GM18870 (cell line): ENCODE measurements around the gene C22orf15.

ENCODE experiments used
- ATAC-seq: cut with Tn5 transposase; IDR thresholded peaks from one replicate; pipeline ENCODE4 v1.9.1; 2021; ENCODE audit warnings: moderate library complexity; ENCODE audit not compliant: unreplicated experiment

C22orf15 gene

DNA sequence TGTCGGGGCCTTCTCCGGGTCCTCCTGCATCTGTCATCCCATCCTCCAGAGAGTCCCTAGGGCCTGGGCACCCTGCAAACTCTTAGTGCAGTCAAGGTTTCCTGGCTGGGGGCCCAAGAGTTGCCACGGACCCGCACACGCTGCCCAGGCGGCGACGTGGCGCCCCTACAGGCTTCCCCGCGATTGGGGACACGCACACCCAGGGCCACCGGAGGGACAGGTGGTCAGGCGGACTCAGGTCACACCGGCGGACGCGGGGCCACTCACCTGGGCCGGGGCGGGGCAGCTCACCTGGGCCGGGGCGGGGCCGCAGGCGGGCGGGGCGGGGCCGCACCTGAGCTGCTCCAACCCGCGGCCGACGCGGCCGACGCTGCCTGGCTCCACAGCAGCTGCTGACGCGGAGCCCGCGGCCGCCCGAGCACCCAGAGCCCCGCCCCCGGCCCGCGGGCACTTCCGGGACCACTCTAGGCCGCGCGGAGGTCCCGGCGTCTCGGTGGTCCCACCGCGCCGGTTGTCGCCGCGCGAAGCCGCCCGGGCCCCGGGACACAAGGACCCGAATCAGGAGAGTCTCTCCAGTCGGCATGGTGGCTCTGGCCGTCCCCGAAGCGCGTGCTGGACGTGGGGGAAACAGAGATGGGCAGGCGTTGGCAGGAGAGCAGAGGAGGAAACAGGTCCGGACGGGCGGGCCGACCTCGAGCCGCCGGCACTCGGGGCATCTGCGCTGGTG is 11.9 kb upstream of the C22orf15 start, which contains the start of gene ZNF70:
ZNF70 (minus strand) TSS at position 399 of the 727 bp plus-strand sequence. CDS start 5,972 bp downstream, outside the sequence.
- ATAC-seq, result no peak

DNA sequence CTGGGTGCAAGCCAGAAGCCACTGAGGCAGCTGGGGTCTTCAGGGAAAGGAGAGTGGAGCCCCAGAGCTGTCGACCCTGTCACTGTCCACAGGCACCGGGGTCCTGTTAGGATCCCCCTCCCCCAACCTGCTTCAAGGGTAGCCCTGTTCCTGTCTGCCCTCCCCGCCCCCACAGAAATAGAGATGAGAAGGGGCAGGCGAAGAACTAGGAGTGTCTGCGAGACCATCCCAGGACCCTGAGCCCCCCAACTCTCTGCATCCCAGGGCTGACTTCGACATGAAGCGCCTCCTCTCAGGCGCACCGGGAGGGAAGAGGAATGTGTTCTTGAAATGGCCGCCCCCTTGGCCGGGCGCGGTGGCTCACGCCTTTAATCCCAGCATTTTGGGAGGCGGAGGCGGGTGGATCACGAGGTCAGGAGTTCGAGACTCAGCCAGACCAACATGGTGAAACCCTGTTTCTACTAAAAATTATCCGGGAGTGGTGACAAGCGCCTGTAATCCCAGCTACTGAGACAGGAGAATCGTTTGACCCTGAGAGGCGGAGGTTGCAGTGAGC is 11.3 kb upstream of the C22orf15 start:
- ATAC-seq, result no peak

DNA sequence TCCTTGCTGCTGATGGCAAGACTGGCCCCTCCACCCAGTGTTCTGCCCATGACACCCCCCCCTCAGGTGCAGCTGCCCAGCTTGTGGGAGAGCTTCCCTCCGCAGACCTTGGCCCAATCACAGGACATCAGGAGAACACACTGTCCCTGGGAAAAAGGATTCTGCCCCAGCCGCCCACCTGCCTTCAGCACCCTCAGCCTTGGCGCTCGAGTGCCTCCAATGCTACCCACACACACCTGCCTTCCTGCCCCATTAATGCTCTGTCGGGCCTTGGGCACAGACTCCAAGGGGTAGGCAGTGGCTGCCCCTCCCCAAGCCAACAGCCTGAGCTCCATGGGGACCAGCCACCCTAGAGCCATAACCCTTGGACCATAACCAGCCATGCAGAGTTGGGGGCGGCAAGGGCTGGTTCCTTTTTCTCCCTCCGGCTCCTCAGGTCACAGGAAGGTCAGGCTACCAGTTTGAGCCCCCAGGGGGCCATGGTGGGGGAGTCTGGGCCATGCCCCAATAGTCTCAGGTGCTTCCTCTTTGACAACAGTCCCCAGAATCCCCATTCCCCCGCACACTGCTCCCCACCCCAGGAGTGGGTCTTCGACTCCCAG is 10.6 kb upstream of the C22orf15 start:
- ATAC-seq, result no peak

DNA sequence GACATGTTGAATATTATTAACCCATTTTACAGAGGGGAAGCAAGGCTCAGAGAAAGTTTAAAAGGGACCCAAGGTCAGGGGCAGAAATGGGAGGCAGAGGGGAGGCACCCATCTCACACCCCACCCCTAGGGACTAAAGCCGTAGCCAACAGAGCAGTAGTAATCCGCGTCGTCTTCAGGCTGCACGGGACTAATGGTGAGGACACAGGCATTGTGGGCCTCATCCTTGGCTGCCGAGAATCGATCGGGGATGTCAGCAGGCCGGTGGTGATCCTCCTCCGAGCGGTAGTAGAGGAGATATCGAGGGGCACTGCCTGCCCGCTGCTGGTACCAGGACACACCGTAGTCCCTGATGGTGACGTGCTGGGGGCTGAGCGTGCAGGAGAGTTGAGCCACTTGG is 10.0 kb upstream of the C22orf15 start:
- no peak for ATAC-seq

DNA sequence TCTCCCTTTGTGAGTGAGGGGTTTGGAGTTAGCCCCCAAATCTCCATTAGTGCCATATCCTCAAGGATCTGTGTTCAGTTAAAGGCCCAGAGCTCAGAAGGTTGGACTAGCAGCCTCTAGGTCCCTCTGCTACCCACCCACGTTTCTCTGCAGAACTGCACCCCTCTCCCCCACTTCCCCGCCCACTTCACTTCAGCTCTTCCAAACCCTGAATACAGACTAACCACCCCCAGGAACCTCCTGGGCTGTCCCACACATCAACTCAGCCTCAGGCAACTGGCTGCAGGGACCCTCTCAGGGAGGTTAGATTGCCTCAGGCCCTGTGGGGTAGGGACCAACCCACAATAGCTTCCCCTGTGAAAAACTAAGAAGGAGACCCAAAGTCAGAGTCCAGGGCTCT is 9.4 kb upstream of the C22orf15 start:
- no peak for ATAC-seq

DNA sequence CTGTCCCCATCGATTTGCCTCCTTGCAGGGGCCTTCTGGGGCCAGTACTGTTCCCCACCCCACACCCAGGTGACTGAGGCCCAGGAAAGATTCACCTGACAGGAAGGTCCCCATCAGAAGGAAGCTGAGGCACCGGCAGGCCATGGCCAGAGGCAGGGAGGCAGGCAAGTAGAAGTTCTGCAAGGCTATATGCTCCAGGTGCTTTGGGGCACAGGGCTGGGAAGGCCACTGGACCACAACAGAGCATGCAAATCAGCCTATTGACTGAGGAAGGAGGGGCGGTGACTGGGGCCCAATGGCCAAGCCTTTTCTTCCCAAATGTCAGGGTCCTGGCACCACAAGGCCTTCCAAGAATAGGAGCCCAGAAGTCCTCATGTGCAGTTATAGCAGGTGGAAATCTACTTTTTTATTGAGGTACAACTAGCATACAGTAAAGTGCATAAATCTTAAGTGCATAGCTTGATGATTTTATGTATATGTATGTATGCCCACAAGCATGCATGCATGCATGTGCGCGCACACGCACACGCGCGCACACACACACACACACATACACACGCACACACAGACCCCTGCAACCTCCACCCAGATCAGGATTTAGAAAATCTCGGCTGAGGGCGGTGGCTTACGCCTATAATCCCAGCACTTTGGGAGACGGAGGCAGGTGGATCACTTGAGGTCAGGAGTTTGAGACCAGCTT is 8.4 kb upstream of the C22orf15 start, which contains the start of gene VPREB3:
VPREB3 (minus strand) TSS at position 206 of the 700 bp plus-strand sequence; CDS start at position 144, 62 bp downstream.
- ATAC-seq, result no peak

DNA sequence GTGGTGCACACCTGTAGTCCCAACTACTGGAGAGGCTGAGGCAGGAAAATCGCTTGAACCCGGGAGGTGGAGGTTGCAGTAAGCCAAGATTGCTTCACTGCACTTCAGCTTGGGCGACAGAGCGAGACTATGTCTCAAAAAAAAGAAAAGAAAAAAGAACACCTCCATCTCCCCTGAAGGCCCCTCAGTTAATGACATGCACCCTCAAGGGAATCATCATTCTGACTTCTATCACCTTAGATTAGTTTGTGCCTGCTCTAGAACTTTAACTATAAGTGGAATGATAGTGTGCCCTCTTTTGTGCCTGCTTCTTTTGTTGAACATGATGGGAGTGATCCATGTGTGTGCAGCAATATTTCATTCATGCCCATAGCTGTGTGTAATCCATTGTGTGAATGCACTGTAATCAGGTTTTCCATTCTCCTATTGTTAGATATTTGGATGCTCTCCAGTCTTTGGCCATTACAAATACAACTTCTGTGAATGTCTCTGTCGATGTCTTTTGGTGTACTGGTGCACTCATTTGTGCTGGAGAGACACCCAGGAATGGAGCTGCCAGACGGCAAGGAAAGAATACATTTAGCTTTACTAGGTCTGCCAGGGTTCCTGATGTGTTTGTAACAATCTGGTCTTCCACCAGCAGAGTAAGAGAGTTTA is 7.7 kb upstream of the C22orf15 start:
- ATAC-seq, result no peak

DNA sequence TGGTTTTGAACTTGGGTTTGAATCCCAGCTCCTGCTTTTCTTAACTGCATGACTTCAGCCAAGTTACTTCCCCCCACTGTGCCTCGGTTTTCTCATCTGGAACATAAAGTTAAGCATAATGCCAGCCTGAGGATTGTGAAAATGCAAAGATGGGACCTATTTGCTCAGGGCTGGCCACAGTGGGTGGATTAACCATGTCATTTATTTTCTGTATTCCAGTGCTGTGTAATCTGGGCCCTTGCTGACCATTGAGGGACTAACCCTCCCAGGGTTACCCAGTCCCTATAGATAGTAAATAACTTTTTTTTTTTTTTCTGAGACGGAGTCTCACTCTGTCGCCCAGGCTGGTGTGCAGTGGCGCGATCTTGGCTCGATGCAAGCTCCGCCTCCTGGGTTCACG is 7.1 kb upstream of the C22orf15 start:
- ATAC-seq, result no peak

DNA sequence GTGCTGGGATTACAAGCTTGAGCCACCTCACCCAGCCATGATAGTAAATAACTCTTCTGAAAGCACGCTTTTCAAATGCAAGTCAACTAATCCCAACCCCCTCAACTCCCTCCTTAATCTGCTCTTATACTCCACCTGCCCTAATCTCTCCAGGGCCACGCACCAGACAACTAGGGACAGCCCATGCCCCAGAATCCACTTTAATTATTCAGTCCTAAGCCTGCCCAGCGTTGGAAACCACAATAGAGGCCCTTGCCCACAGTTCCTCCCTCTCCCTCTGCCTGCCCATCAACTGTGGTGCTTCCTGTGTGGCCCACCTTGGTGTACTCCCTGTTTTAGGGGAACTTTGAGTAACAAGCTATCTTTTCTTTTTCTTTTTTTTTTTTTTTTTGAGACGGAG is 5.9 kb upstream of the C22orf15 start:
- ATAC-seq, result no peak

DNA sequence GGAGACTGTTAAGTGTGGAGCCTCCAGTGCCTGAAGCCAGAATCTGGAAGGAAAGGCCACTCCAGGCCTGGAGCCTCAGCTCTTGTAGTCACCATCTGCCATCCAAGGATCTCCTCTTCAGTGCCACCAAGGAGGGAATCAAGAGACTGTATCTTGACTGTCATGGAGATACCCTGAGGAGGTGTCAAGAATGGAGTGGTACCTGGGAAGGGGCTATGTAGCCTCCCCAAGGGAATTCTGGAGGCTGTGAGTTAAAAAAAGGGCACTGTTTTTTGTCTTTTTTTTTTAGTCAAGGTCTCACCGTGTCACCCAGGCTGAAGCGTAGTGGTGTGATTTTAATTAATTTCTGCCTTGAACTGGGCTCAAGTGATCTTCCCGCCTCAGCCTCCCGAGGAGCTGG is 3.2 kb upstream of the C22orf15 start:
- ATAC-seq, result no peak

DNA sequence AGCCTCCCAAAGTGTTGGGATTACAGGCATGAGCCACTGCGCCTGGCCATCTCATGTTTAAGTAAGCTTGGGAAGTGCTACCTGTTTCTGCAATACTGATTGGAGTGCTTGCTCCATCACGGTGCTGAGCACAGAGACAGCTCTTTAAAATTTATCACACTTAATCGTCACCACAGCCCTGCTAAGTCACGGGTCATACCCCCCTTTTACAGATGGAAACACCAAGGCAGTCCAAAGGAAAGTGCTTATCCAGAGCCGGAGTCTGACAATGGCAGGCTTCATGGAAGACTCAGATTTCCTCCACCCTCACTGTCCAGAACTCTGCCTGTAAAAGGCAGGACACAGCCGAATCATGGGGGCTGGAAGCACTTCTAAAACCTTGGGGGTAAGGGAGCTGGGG is 2.7 kb upstream of the C22orf15 start:
- ATAC-seq, result no peak

DNA sequence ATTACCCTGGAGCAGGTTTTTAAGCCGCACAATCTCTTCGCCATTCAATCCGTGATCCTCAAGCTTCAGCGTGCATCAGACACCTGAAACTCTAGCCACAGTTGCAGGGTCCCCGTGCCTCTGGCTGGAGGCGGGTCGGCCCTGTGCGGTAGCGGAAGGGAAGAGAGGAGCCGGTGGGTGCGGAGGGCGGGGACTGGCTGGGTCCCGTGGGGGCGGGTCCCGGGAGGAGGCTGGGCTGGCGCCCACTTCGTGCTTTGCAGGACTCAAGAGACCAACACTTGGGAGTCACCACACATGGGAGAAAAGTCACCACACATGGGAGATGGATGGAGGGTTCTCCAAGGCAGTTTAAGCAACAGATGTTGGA is 772 bp downstream of the C22orf15 start:
- ATAC-seq, result no peak

DNA sequence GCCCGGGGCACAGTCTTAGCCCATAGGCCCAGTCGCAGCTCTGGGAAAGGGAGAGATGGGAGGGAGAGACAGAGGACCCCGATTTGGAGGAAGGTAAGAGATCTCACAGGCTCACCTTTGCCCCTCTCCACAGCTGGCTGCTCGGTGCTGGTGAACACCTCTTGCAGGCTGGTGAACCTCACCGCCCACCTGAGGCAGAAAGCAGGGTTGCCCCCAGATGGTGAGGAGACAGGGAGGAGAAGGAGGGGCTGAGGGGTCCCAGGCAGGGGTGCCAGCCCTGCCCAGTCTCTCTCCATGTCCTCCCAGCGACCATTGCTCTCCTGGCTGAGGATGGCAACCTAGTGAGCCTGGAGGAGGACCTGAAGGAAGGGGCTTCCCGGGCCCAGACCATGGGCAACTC is 1.2 kb downstream of the C22orf15 start:
- ATAC-seq, result no peak

DNA sequence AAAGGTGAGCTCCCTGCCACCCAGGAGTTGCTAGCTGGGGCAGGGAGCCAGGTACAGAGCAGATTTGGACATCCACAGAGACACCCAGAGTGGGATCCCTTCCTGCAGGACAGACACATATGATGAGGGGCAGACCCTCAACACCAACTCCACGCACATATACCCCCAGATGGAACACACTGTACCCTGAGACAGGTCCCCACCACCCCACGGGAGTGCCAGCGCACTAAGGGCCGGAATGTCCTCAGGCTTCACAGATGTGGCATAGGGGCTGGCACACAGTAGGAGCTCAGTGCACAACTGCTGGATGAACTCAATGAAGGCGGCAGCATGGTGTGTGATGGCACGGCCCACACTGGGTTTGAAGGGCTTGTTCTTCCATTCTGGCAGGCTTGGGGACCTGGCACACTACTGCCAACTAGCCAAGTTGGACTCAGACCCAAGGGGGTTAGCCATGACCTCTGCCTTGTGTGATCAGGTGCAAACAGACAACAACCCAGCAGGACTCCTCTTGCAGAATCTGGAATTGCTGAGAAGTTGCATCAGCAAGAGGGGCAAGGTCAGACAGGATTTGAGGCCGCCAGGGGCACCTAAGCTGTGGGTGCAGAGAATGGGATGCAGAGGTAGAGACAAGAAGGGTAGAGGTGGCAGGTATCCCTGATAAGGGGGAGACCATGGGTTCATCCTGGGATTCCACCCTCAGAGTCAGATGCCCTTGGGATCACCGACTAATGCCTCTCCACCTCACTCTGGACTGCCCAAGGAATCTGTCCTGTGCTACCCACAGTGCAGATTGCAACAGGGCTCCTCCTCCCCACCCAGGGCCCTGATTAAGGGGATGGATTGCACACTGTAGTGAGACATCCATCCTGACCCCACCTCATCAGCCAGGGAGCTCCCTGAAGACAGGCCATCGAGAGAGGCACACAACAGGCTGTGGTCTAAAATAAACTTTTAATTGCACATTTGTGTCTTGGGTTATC is 2.4 kb downstream of the C22orf15 start:
- ATAC-seq, result no peak

DNA sequence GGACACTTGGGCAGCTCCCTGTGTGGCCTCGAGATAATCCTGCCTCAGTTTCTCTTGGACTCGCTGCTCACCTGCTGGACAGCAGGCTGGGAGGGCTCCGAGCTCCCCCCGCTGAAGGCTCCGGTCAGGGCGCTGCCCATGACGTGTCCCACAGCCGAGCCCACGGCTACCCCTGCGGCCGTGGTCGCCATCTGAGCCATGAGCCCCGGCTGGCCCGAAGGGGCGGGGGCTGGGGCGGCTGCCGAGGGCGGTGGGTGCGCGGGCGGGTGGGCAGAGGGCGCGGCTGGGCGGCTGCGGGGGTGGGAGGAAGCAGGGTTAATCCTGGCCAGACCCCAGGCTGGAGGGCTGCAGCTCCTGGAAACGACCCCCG is 4.5 kb downstream of the C22orf15 start:
- no peak for ATAC-seq

DNA sequence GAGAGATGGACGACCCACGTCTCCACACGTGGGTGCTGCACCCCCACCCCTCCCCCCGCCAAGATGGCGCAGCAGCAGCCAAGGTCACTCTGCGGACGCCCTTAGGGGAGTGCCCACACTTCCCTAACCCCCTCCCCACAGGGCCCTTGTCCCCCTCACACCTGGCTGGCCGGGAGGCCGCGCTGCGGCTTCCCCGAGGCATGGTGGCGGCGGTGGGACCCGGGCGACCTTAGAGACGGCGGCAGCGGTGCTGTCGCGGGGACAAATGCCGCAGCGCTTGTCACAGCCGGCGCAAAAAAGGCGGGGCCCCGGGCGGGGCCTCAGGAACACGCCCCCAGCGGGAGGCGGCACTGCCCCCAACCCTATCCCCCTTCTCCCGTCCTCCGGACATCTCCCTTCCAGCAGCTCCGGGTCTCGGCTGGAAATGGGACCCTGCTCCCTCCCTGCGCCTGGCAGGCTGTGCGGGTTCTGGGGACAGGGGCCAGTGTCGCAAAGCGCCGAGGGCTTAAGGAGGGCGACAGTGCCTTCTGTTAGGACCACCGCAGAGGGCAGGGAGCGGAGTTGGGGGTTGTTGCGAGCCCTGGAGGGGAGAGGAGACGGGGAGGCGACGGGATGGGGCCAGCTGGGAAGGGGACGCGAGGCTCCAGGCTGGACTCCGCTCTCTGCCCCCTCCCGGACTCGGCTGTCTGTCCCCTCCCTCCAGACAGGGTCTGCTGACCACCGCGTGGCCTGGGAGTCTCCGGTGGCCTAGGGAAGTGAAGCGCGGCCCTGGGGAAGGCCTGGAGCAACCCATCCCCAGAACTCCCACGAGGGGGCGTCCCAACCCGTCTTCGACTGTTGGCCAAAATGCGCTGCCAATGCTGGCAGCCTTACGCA is 5.1 kb downstream of the C22orf15 start, which contains the start of gene CHCHD10:
CHCHD10 (minus strand) TSS at position 300 of the 876 bp plus-strand sequence; CDS start at position 202, 98 bp downstream.
- no peak for ATAC-seq

DNA sequence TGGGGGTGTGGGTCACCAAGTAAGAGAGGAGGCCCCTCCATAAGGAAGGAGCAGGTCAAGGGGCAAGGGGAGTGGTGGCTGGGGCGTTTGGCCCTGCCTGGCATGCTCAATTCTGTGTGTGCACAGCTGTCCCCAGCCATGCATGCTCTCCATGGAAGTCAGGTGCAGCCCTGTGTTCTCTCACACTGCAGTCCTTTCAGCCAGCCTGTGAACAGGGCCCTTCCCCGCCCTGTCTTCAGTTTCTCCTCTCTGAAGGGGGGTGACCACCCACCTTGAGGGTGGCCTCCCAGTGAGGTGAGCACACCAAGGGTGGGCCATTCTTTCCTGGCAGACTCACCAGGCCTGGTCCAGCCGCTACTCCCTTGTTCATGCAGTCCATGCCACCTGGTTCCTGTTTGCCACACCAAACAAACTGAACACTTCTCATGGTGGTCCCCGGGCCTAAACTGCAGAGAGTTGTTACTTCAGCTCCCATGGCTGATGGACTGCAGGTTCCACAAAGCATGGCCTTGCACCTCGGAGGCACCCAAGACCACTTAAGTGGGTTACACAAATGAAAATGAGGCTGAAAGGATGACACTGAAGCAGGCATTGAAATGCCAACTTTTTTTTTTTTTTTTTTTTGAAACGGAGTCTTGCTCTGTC is 6.7 kb downstream of the C22orf15 start:
- ATAC-seq, result no peak

DNA sequence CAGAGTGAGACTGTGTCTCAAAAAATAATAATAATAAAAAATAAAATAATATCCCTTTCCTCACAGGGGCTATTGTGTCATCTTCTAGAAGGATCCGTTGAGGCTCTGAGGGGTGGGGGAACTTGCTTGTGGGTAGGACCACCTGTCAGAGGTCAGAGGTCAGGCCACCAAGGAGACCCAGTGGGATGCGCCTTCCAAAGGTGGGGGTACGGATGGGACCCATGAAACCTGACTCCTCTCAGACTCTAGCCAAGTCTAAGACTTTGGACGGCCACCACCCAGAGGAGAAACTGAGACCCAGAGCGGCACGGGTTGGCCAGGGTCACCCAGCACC is 9.5 kb downstream of the C22orf15 start:
- ATAC-seq, result no peak
